HuH-7.5 (cell line): ENCODE data around the gene EMB.
"Not testable (repeated sequence)": the region's sequence is repeated elsewhere in the genome, so short reads cannot be mapped to it uniquely, and the experiment has no call there.

Experiments
- DNase-seq: peaks from one replicate; pipeline ENCODE4 v3.0.0; 2011; ENCODE audit warnings: low spot score

The EMB gene

GRCh38 chr5:50421184-50421950 lies 19.7 kb downstream of the EMB start:
- DNase-seq, result not testable (repeated sequence)

DNA sequence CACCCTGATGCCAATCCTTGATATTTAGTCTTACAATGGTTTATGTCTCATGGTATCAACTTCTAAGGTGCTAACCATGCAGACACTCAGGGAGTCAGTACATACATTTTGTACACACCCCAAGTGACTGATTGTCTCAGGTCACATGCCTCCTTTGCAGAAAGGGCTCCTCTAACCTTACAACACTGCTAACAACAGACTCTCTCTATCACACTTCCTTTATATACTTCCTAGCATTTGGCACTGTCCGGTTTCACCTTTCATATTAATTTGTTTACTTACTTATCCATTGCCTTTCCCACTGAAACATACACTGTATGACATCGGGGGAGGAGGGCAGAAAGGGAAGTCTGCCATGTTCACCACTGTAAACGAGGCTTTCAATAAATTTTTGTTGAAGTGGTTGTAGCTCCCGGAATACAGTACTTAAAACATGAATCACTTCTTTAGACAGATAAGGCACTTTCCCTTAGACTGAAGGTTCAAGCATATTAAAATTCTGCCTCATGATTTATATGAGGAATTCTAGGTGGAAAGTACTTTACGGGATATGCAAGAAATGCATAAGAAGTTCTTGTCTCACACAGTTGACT lies 20.6 kb downstream of the EMB start:
- DNase-seq, result no peak

DNA sequence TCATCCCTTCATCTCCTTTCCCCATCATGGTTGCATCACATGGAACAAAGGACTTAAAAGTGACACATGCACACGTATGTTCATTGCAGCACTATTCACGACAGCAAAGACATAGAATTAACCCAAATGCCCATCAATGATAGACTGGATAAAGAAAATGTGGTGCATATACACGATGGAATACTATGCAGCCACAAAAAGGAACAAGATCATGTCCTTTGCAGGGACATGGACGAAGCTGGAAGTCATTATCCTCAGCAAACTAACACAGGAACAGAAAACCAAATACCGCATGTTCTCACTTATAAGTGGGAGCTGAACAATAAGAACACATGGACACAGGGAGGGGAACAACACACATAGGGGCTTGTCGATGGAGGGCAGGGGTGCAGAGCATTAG lies 21.4 kb downstream of the EMB start:
- not testable (repeated sequence) for DNase-seq

GRCh38 chr5:50416637-50417036 lies 24.5 kb downstream of the EMB start:
- not testable (repeated sequence) for DNase-seq

DNA sequence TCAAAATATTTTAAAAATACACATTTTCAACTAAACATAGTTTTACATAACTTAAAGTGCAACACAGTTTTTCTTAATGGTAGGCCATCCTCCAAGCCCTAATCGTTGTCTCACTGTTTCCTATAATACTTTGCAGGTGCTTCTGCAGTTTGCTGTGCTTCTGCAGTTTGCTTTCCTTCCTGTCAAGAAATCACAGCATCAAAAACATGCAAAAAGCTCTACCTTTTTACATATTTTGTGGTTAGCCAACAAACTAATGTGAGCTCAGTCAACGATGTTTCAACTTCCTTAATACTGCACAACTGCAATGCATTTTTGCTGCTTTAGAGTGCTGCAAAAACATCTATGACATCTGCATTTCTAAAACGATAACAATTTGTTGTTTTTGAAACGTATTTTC lies 25.2 kb downstream of the EMB start:
- no peak for DNase-seq

DNA sequence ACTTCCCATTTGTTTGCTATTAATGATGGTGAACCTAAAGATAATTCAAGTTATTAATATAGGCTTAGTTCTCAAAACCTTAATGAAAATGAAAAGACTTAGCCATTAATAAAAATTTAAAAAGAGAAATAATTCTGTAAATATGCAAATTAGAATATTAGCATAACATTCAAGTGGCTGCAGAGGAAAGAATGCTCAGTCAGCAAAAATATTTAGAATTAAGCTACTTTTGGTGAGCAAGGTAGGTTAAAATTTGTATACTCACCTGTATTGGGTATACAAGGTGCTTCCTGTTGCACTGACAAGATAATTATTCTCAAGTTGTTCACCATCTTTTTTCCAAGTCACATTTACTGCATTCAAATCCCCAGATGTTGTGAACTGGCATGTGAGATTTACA lies 30.2 kb downstream of the EMB start:
- not testable (repeated sequence) for DNase-seq

DNA sequence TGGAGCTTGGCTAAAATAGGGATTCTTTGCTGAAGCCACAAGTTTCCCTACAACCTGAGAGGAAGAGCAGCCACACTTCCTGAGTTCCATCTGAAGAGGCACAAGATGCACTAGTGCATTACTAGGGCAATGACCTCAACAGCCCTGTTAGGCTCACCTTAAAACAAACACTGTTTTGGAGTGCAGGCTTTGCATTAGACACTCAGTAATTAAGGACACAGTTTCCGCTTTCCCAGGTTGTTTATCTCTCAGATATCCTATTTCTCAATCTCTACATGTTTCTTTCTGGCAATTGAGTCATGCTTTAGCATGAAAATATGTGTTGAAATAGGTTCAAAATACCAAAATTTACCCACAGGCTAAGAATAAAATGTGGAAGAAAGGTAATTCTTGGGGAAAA lies 34.2 kb downstream of the EMB start:
- no peak for DNase-seq

- DNase-seq, result no peak
Observed at GRCh38 chr5:50401336-50401735, 39.8 kb downstream of the EMB start.

GRCh38 chr5:50393925-50394609 lies 47.0 kb downstream of the EMB start:
- DNase-seq, result not testable (repeated sequence)

DNA sequence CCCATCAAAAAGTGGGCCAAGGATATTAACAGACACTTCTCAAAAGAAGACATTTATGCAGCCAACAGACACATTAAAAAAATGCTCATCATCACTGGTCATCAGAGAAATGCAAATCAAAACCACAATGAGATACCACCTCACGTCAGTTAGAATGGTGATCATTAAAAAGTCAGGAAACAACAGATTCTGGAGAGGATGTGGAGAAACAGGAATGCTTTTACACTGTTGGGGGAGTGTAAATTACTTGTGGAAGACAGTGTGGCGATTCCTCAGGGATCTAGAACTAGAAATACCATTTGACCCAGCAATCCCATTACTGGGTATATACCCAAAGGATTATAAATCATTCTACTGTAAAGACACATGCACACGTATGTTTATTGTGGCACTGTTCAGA lies 48.8 kb downstream of the EMB start:
- DNase-seq, result not testable (repeated sequence)

DNA sequence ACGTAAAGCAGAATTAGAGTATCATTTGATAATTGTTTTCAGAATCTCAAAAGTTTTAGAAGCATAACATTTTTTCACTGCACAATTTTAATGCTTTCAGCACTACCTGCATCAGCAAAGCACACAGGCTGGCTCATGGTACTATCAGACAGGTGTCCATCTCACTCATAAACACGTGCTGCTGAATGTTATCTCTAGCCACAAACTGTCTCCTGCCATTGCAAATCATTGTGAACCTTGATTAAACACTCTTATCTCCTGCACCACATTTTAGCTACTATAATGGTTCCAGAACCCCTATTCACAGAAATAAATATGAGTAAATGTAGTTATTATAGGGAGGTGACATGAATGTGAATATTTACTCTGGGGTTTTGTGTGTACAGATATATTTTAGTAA lies 56.7 kb downstream of the EMB start:
- not testable (repeated sequence) for DNase-seq

GRCh38 chr5:50376696-50377095 lies 64.4 kb downstream of the EMB start:
- not testable (repeated sequence) for DNase-seq

DNA sequence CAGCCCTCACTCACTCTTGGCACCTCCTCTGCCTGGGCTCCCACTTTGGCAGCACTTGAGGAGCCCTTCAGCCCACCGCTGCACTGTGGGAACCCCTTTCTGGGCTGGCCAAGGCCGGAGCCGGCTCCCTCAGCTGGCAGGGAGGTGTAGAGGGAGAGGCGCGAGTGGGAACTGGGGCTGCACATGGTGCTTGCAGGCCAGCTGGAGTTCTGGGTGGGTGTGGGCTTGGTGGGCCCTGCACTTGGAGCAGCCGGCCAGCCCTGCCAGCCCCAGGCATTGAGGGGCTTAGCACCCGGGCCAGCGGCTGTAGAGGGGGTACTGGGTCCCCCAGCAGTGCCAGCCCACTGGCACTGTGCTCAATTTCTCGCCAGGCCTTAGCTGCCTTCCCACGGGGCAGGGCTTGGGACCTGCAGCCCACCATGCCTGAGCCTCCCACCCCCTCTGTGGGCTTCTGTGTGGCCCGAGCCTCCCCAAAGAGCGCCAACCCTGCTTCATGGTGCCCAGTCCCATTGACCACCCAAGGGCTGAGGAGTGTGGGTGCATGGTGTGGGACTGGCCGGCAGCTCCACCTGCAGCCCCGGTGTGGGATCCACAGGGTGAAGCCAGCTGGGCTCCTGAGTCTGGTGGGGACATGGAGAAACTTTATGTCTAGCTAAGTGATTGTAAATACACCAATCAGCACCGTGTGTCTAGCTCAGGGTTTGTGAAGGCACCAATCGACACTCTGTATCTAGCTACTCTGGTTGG lies 71.6 kb downstream of the EMB start:
- DNase-seq, result not testable (repeated sequence)

GRCh38 chr5:50365426-50366251 lies 75.4 kb downstream of the EMB start:
- DNase-seq, result no peak

- not testable (repeated sequence) for DNase-seq
Observed at GRCh38 chr5:50364535-50365309, 76.4 kb downstream of the EMB start.

DNA sequence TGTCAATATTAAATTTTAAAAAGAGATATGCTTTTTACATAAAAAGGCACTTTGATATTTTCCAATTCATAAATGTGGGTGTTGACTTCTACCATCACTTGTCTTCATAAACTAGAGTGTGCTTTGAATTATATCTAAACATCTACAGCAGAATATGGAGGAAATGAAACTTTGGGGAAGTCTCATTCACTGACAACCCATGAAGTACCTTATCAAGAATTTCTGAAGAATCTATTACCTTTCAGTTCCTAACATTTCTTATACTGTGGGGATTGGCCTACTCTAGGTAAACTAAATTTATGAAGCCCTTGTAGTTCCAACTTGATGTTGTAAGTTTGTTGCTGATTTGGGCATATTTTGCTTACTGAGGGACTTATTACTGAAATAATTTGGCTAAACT lies 81.9 kb downstream of the EMB start:
- DNase-seq, result no peak

- DNase-seq, result no peak
Observed at GRCh38 chr5:50352382-50352781, 88.7 kb downstream of the EMB start.
